GM12892 (cell line): ENCODE measurements around the gene CHD5.

ENCODE experiments used
- POLR2A ChIP-seq: IDR thresholded peaks from 2 replicates; pipeline ENCODE4 v1.6.1; 2011; ENCODE audit warnings: low read depth, low read length, control low read depth
- POLR2AphosphoS5 ChIP-seq: IDR thresholded peaks from 2 replicates; pipeline ENCODE4 v1.6.1; 2011; ENCODE audit warnings: low read depth, low read length, control low read depth
- TAF1 ChIP-seq: IDR thresholded peaks from 2 replicates; pipeline ENCODE4 v1.6.1; 2011; ENCODE audit warnings: low read depth, mild to moderate bottlenecking, control low read depth, low read length, borderline replicate concordance

DNA sequence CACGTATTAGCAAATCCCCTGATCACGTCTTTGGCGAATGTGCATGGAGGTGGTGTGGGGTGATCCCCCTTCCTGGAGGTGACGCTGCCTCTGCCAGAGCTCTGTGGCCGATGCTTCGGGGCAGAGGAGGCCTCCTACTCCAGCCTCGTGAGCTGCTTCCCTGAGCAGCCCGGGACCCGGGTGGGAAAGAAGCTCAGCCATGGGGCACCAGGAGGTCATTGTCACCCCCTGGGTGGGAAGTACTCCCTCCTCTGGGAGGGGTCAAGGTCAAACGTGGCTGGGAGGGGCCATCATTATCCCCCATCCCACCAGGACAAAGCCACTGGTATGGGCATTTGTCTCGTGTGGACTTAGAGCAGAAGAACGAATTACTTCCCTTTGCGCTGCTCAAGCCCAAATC lies 93.8 kb downstream of the CHD5 start:
- TF ChIP-seq POLR2AphosphoS5, result no peak
- no peak for TF ChIP-seq POLR2A
- no peak for TF ChIP-seq TAF1
